DMS114 treated with DMSO at 0.1 percent for 48 hours (cell line): Measurements from ENCODE around the gene BRAF.
"Not testable (repeated sequence)": the region's sequence is repeated elsewhere in the genome, so short reads cannot be mapped to it uniquely, and the experiment has no call there.

ENCODE experiments used
- DNase-seq: peaks from one replicate; lab custom pipeline; 2025; ENCODE audit not compliant: unreplicated experiment; lab: John Stamatoyannopoulos, UW

The BRAF gene

GRCh38 chr7:140719721-140720120 is 205.0 kb downstream of the BRAF start:
- DNase-seq, result no peak

- no peak for DNase-seq
These were observed 210.2 kb downstream of the BRAF start for GRCh38 chr7:140714331-140715040.

GRCh38 chr7:140712392-140712791 is 212.3 kb downstream of the BRAF start:
- DNase-seq, result not testable (repeated sequence)

GRCh38 chr7:140708764-140709163 is 216.0 kb downstream of the BRAF start:
- not testable (repeated sequence) for DNase-seq

GRCh38 chr7:140707132-140707531 is 217.6 kb downstream of the BRAF start:
- DNase-seq, result no peak

GRCh38 chr7:140704205-140704604 is 220.5 kb downstream of the BRAF start:
- no peak for DNase-seq

- DNase-seq, result no peak
These were observed 222.0 kb downstream of the BRAF start for GRCh38 chr7:140702774-140703173.

GRCh38 chr7:140698477-140698876 is 226.3 kb downstream of the BRAF start:
- DNase-seq, result no peak

GRCh38 chr7:140697447-140698143 is 227.1 kb downstream of the BRAF start:
- no peak for DNase-seq

GRCh38 chr7:140696680-140697446 is 227.9 kb downstream of the BRAF start, which contains the start of gene NDUFB2:
Gene NDUFB2 (plus strand): TSS chr7:140696708. CDS start chr7:140696745, 37 bp downstream.
- DNase-seq, result peak; percentile 74

GRCh38 chr7:140696024-140696679 is 228.6 kb downstream of the BRAF start:
- no peak for DNase-seq

- no peak for DNase-seq
These were observed 229.3 kb downstream of the BRAF start for GRCh38 chr7:140695381-140695780.

- no peak for DNase-seq
These were observed 230.1 kb downstream of the BRAF start for GRCh38 chr7:140694592-140694991.

- not testable (repeated sequence) for DNase-seq
These were observed 230.9 kb downstream of the BRAF start for GRCh38 chr7:140693849-140694248.

- DNase-seq, result no peak
These were observed 233.2 kb downstream of the BRAF start for GRCh38 chr7:140691376-140692045.

GRCh38 chr7:140689199-140690152 is 235.3 kb downstream of the BRAF start:
- DNase-seq, result no peak

GRCh38 chr7:140688341-140688740 is 236.4 kb downstream of the BRAF start:
- DNase-seq, result no peak

GRCh38 chr7:140686921-140687320 is 237.8 kb downstream of the BRAF start:
- no peak for DNase-seq

GRCh38 chr7:140685407-140686087 is 239.2 kb downstream of the BRAF start:
- DNase-seq, result no peak
